Prostate gland (tissue), 2 donors: ENCODE measurements around the gene GOLGA7B.

Source experiments
- CTCF ChIP-seq, 4 experiments: fragments of 200-600 bp in 2 of 4; fragments of 450-650 bp in 2 of 4; sonication (generic) in 2 of 4; IDR thresholded peaks; 1 replicate in 3 of 4; 2 replicates in 1 of 4; pipeline ENCODE4 v1.5.1; 2016 to 2019; ENCODE audit warnings: antibody characterized with exemption in 4 of 4, mild to moderate bottlenecking in 2 of 4, moderate library complexity in 2 of 4
- POLR2A ChIP-seq: fragments of 450-650 bp; IDR thresholded peaks from one replicate; pipeline ENCODE4 v1.6.1; 2016; ENCODE audit warnings: antibody characterized with exemption, mild to moderate bottlenecking
- POLR2AphosphoS5 ChIP-seq: sonication (generic); formaldehyde crosslinking; IDR thresholded peaks from one replicate; pipeline ENCODE4 v1.6.1; 2017; ENCODE audit warnings: antibody characterized with exemption

GRCh38 chr10:97892939-97893338, 43.3 kb downstream of the GOLGA7B start:
- no peak for TF ChIP-seq CTCF (IDR thresholded peaks at IDR 0.05)
- no peak for TF ChIP-seq POLR2A
- no peak for TF ChIP-seq POLR2AphosphoS5
